GM18498 (cell line): Measurements from ENCODE around the gene SPAG16.
"Not testable (repeated sequence)": the region's sequence is repeated elsewhere in the genome, so short reads cannot be mapped to it uniquely, and the experiment has no call there.

ENCODE experiments used
- ATAC-seq: cut with Tn5 transposase; IDR thresholded peaks from one replicate; pipeline ENCODE4 v1.9.1; 2021; ENCODE audit warnings: mild to moderate bottlenecking, moderate library complexity; ENCODE audit not compliant: unreplicated experiment

SPAG16 gene

DNA sequence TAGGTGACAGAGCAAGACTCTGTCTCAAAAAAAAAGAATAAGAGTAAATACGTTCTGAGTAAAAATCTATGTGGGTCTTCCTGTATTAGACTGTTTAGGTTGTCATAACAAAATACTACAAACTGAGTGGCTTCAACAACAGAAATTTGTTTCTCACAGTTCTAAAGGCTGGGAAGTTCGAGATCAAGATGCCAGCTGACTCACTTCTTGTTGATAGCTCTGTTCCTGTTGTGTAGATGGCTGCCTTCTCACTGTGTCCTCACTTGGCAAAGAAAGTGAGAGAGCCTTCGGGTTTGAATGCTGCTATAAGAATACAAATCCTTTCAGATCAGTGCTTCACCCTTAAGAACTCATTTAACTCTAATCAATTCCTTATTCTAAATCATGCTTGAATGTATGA lies 696.6 kb downstream of the SPAG16 start:
- ATAC-seq, result no peak

DNA sequence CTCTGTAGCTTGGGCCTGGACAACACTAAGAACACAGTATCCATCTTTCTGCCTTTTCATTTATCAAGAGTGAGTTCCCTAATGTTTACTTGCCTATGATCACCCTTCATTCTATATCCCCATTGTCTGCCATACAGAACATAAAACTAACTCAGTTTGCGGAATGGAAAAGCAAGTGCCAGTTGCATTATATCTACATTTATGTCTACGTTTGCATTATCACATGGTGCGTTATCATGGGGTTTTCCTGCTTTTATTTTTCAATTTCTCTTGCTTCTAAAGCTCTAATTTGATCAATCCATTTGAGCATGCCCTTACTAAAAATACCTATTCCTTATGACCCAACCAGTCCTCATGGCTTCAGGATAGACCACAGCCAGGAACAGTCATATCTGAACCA lies 704.9 kb downstream of the SPAG16 start:
- no peak for ATAC-seq

DNA sequence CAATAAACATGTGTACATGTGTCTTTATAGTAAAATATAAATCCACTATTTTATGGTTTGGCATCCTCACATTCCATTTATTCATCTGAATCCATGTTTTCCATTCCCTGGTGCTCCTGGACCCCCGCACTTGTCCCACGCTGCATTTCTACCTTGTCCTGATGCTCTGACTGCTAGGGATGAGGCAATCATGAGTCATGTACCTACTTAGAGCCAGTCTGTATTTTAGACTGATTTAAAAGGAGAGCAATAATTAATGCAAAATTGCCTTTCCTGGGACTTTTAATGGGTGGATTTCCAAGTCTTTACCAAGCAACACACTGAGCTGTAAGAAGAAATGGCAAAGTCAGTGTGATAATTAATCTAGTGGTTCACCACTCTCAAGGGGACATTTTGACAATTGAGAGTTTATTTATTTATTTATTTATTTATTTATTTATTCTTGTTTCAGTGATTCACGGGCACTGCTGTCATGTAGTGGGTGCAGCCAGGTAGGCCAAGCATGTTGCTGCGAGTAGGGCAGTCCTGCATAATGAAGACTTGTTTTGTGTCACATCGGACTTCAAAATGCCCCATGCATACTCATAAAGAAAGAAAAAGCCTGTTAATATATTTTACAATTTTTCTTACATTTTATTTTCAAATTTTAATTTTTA lies 707.3 kb downstream of the SPAG16 start:
- no peak for ATAC-seq

DNA sequence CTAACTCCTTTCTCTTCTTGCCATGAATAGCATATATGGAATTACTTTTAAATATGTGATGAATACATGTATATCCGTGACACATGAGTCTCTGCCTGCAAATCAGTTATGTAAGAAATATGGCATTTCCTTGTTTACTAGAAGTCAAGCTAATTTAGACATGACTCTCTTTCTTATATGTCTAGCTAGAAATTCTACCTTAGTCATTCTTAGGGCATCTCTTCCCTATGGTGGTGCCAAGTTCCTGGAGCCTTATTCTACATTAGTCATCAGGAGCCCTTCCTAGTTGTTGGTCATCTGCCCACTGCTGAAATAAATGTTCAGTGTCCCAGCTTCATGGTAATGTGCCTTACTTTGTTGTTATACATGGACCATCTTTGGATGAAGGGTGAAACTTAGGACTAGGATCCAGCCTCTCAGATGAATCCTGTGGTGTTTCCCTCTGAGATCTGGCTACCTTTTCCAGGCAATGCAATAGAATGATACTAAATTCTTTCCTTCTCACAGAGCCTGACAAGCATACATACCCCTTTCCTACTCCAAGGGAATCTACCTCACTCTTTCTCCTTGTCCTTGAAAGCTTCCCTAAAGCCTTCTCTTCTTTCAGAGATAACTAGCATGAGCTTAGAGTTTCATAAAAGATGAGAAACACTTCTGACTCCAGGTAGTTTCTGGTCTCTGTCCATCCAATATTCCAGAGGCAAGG lies 711.3 kb downstream of the SPAG16 start:
- ATAC-seq, result no peak

DNA sequence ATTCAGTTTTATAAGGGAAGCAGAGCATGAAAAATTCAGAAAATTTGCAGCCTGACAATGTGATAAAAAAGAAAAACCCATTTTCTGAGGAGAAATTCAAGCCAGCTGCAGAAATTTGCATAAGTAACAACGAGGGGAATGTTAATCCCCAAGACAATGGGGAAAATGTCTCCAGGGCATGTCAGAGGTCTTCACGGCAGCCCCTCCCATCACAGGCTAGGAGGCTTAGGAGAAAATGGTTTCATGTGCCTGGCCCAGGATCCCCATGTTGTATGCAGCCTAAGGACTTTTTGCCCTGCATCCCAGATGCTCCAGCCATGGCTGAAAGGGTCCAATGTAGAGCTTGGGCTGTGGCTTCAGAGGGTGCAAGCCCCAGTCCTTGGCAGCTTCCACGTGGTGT lies 714.7 kb downstream of the SPAG16 start:
- not testable (repeated sequence) for ATAC-seq

DNA sequence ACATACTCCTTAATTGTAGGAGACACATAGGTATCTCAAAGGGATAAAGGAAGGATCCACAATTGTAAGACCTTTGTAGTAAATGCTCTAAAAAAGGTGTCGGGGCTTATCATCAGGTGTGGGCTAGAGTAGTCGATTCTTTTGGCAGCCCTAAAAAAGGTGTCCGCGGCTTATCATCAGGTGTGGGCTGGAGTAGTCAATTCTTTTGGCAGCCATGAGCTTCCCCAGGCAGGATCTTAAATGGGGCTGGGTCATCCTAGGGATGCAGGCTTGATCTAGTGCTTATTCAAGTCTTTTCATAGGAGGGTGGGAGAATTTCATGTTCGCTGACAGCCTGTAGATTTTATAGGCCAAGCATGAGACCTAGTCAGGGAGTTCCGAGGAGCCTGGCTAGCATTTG lies 720.2 kb downstream of the SPAG16 start:
- ATAC-seq, result no peak

DNA sequence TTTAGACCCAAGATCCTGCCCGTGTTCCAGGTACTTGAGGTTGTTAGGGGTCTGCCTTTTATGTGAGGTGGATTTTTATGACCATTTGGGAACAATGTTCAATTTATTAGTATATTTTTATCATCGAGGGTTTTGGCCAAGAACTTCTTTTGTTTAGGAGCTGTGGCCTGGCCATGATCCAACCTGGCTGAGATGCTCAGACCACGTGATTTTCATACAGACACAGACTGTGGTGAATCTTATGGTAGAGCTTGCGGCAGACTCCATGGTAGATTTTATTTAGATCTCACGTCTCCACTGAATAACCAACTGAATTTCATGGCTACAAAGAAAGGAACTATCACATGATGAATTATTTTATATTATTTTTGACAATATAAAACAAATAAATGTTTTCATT lies 721.1 kb downstream of the SPAG16 start:
- ATAC-seq, result no peak

DNA sequence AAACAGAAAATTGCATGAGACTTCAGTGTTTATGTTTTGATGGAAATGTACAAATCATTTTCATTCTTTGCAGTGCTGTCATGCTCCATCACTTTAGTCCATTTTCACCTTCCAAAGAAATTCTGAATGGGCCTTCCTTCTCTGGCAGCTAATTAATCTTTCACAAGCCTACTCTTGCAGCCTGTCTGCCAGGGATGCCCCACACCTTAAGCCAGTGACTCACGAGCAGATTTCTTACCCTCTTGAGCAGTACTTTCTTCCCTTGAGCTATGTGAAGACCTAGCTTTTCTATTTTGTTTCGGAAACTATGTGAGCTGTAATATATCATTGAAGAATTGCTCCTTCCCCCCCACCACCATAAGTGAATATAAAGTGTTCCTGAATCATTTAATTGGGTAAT lies 722.3 kb downstream of the SPAG16 start:
- ATAC-seq, result no peak

DNA sequence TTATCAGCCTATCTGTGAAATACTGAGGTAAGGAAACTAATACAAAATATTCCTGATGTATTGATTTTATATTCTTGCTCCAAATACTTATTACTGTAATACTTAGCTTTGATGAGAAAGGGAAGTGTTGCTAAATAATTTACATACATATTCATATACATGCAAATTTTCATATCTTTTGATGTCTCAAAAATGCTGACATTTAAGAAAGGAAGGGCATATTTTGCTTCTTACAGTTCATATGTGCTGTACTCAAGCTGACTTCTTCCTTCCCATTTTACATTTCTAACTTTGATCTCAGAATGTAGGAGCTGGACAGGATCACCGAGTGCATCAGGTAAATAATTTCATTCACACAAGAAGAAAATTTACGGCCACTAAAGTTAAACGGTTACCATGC lies 727.4 kb downstream of the SPAG16 start:
- ATAC-seq, result no peak

DNA sequence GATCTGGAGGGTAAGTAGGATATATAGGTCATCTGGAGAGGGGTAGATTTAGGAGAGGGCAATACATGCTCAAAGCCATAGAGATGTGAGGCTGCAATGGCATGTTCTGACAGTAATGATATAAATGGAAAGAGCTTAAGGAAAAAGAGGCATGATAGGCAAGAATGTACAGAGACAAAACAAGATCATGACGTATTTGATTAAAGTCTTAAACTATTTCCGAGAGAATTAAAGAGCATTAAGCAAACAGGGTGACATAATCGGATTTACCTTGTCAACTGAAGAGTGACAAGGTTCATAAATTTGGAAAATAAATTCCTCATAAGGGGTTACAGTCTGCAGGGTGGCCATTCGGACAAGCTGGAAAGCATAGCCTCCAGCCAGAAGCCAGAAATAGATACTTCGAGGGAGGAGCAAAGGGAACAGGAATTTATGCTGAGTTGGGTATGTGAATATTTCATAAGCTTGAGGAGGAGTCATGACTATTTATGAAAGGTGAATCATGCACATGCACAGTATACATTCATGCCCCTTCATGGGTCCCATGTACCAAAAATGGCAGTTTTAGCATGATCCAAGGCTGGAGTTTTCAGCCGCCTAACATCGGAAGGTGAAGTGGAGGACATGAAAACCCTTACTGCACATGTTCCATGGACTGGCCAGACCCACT lies 730.4 kb downstream of the SPAG16 start:
- ATAC-seq, result no peak

DNA sequence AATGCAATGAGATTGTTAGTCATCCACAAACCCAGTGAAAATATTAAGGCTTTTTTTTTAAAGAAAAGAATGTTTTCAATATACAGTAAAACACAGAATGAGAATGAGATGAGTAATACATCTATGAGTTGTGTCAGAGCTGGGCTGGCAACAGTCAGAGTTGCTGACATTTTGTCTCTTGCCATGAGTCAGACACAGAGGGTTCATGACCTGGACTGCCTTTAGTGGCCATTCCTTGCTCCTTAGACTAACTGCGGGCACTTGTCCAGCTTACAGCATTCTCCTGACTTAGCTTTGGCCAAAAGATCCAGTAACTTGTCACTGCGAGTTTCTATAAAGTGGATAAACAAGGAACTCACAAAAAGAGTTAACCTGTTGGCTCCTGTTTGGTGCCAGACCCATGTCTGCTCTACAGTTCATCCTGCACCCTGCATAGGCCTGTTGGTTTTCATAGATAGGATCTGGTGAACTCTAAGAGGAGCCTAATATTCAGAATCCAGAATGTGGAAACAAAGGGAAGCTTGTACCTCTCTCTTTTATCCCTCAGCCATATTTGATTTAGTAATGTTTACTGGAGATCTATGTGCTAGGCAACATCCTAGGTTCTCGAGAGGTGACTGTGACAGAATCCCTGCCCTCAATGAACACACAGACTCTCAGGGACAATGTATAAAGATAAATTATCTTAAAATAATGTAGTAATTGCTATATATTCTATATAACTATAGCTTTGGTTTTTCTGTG lies 735.1 kb downstream of the SPAG16 start:
- no peak for ATAC-seq

DNA sequence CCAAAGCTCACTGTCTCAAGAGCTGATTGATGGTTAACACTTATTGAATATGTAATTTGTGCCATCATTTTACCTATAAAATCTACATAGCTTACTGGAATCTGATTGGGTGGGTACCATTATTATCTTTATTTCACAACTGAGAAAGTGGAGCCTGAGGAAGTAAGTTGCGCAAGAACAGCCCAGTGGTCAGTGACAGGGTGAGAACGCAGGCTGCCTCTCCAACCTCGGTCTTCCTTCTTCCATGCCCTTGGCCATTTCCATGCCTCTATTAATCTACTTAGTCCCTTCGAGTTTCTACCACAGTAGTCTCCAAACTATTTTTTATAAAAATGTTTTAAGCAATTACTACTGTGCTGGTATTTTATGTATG lies 735.7 kb downstream of the SPAG16 start:
- no peak for ATAC-seq

DNA sequence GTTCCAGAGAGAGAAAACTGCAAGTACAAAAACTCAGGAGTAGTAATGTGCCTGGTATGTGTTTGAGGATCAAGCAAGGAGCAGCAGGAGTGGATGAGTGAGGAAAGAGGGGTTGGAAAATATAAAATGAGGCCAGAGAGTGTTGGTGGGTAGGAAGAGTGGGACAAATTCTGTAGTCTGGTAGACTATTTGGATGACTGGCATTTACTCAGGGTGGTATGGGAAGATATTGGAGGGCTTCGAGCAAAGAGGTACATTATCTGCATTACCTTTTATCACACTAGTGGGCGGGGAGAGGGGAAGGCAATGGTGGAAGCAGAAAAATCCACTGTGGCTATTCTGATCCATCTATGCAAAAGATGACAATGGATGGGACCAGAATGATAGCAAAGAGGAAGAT lies 744.9 kb downstream of the SPAG16 start:
- no peak for ATAC-seq

DNA sequence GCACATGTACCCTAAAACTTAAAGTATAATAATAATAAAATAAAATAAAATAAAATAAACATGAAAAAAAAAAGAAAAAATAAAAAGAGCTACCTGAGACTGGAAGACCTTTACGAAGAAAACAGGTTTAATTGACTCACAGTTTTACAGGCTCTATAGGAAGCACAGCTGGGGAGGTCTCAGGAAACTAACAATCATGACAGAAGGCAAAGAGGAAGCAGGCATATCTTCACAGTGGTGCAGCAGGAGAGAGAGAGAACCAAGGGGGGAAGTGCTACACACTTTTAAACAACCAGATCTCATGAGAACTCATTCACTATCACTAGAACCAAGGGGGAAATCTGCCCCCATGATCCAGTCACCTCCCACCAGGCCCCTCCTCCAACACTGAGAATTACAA lies 747.3 kb downstream of the SPAG16 start:
- no peak for ATAC-seq

DNA sequence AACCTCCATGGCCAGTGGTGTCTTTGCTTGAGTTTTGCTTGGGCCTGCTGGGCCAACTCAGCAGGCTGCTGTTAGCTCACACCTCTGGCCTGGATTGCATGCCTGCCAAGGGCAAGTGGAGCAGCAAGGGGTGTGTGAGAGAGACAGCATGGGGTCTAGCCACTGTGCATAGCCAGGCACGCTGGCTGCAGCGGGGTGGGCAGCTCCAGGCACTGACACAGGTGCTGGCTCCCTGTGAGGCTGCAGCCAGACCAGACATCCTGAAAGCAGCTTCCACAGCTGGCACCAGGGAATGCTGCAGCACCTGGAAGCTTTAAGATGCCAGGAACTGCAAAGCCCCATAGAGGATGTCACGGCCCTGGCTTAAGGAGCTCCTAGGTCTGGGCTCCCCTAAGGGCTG lies 750.2 kb downstream of the SPAG16 start:
- ATAC-seq, result no peak

DNA sequence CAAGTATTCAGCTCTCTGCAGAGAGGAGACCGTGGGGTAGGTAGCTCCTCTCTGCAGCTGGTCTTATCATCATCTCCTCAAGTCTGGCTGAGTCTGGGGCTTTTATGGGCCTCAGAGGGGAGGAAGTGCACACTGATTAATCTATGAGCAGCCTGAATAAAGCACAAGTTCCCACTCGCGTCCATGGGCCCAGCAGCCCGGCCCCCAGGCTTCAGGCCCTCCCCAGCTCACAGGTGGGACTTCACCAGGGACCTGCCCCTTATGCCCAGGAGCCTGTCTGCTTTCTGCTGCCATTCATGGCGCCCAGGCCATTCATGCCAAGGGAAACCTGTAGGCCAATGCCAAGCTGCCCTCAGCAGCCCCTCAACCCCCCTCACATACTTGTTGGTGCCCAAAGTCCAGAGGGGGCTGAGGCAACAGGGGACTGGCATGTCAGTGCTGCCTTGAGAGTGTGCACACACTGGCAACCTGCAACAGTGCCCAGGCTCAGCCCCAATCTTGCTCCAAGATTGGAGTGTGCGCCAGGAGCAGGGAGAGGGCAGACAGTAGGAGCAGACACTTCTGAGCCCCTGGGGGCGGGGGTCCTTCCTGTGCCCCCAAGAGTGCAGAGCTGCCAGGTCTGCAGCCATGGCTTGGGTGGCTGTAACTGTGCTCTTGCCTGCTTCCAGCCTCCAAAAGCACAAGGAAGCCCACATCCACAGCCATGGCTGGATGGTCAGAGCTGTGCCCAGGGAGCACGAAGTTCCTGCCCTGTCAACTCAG lies 751.0 kb downstream of the SPAG16 start:
- ATAC-seq, result no peak

DNA sequence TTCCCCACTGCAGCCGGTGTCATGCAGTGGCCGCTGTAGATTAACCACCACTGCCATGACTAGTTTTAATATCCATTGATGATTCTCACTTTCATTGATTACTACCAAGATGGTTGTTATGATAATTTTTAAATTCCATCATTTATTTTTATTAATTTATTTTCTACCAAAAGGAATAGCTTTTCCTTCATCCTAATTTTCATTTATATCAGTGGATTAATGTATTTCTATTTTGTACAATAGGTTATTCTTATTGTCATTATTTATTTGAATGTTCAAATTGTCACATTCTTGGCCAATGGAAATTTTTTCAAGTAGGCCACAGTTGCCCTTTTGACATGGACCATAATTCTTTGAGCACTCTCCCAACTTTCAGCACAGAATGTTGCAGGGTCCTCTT lies 751.7 kb downstream of the SPAG16 start:
- ATAC-seq, result no peak

DNA sequence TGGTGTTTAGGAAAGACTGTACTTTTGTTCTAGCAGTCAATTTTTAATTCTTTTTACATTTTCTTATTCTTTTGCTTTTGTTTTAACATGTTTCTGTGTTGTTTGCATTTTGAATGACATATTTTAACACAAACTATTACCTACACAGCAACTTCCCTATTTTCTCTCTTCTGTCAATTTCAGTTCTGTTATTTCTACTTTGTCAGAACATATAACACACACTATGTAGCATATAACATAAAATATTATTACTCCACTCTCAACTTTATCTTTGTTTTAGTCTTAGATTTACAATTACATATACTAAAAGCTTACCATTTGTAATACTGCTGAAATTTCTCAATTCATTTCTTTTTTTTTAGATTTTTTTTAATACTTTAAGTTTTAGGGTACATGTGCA lies 753.9 kb downstream of the SPAG16 start:
- ATAC-seq, result no peak

DNA sequence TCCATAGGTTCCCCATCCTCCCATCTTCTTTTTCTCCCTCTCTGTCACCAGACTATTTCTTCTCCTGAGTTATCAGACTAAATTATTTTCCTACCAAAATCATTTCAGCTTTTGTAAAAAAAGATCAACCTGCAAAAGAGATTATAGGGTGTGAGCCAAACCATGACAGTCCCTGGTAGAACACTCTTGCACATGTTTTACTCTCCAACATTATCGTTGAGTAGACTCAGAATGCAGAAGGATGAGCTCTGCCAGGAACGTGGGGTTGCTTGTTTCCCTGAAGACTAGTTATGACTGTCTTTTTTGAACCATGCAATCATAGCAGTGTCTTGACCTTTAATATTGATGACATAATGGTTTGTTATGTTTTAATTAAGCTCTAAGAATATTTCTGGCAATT lies 766.5 kb downstream of the SPAG16 start:
- no peak for ATAC-seq

DNA sequence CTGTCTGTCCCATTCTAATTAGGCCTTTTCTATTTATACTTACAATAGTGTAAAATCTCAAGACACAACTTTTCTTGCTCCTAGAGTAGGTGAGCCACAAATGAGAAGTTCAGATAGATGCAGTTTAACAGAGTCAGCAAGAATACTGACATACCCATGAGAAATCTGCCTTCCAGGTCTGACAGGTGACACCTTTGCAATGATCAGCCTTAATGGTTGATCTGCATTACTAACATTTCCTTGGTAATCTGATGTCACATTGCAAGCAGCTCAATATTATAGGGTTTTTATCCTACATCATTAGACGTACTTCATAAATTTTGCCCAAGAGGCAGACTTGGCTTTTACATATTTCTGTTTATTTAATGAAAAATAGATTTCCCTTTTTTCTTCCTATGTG lies 767.3 kb downstream of the SPAG16 start:
- ATAC-seq, result no peak

DNA sequence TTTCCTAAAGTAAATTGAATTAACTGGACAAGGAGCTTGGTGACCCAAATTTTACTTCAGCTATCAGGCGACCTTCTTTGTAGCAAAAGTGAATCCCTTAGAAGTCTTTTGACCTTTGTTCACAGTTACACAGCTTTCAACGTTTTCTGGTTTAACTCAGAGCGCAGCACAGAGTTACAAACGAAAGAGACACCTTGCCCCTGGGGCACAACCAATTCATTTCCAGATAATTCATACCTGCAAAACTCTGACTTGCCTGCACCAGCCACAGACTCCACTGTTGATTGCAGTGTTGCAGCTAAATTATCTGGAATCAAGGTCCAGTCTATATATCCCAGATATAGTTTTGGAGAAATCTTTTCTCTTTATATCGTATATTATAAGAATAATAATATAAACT lies 768.0 kb downstream of the SPAG16 start:
- no peak for ATAC-seq
